HG03095 (cell line): ENCODE data around the gene RSKR.
"Not testable (repeated sequence)": the region's sequence is repeated elsewhere in the genome, so short reads cannot be mapped to it uniquely, and the experiment has no call there.

Source experiments
- ATAC-seq: cut with Tn5 transposase; IDR thresholded peaks from one replicate; pipeline ENCODE4 v1.9.1; 2021; ENCODE audit warnings: moderate library complexity; ENCODE audit not compliant: unreplicated experiment

Gene RSKR

DNA sequence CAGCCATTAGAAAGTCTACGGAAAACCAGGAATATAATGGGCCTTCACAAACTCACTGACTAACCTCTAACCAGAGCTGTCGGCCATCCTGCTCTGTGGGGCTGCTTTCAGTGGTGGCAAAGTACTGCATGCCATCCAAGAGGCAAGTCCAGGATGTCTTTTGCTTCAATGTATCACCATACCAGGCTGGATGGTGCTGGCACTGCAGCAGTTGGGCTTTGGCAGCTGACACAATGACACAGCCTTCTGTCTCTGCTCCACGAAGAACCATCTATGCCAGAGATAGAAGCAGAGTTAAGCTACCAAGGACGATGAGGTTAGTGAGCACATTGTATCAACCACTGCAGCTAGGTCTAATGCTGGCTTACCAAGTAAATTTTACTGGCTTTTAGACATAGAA, 9.7 kb upstream of the RSKR start:
- ATAC-seq, result no peak

DNA sequence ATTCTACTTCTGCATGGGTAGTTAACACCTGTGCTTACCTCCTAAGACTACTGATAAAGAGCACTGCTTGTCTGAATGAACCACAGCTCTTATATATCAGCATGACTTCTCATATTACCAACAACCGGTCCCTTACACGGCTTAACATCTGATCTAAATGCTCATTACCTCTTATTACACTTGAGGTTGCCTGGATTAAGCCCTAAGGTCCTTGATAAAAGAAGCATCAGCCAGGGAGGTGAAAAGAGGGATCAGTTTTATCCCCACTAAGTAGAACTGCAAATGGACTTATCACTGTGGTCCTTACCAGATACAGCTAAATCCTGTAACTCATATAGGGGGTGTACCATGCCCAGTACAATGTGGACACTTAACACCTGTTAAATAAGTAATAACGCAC, 8.2 kb upstream of the RSKR start:
- ATAC-seq, result no peak

DNA sequence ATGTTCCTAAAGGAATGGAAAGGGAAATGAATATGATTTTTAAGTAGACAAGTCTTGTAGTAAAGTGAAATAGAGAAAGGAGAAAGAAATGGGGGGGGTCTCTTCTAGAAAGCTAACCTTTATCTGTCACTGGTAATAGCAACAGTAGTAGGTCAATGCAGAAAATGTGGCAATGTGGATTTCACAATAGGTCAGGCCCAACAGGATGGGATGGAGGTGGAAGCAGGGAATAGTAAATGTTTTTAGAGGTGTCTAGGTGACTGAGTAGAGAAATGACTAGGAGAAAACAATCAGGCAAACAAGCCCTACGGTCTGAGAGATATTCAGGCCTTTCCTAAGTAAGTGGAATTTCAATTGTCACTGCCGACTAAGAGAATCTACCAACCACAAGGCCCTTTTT, 6.0 kb upstream of the RSKR start:
- ATAC-seq, result no peak

GRCh38 chr17:28618464-28618863, 4.5 kb upstream of the RSKR start:
- no peak for ATAC-seq

GRCh38 chr17:28616281-28616680, 2.3 kb upstream of the RSKR start:
- no peak for ATAC-seq

GRCh38 chr17:28615260-28615940, 1.4 kb upstream of the RSKR start:
- ATAC-seq, result no peak

DNA sequence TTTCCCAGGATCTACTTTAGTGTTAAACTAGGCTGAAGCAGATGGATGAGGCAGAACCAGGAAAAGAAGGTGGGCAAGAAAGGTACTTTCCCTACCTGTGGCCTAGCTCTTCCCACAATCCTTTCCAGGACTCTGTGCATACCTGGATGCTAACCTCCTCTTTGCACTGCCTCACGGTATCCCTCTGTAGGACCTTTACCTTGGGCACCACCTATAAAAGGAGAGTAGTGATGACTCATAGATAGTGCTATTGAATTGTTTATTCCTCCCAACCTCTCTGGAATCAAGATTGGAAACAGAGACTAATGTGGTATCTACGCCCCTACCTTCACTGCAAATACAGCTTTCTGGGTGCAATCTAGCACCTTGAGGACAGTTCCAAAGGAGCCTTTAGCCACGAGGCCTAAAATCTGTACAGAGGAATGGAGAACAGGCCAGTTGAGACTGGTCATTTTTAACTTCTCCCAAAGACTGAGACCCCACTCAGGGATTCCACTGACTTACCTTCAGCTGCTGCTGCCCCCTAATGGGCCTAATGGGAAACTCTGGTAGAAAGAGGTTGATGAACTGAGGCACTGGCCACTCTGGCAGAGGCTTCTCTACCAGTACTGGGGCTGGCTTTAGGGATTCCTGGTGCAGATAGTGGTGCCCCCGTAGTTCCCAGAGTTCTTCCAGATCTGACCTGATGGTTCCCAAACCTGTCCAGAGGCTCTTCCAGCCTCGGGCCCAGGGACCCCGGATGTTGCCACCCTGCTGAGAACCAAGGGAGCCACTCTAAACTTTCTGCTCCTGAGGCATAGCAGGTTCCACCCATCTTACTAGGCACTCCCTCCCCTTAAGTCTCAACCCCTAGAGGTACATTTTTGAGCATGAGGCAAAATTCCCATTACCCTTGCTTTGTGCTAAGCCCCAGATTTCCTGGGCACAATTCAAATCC, 781 bp downstream of the RSKR start:
- no peak for ATAC-seq

- ATAC-seq, result no peak
Measured at GRCh38 chr17:28612531-28612930, 1.5 kb downstream of the RSKR start.

DNA sequence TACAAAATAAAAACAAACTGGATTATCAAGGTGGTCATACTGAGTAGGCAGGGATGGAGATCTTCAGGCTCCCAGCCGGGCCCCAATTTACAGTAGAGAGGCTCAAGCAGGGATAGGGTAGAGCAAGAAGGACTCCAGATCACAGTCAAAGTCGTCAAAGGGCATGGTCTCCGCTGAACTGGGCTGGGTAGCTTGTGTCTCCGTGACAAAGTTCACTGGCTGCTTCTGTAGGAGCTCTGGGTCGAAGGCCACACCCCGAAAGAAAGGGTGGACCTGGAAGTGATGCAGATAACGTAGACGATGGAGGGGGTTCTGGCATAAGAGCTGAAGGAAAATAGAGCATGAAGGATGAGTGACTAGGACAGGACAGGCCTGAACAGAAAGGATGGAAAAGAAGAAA, 3.6 kb downstream of the RSKR start:
- ATAC-seq, result no peak

GRCh38 chr17:28604031-28604430, 10.0 kb downstream of the RSKR start:
- ATAC-seq, result not testable (repeated sequence)

- peak; percentile 37 for ATAC-seq
Measured at GRCh38 chr17:28599311-28600184, 14.4 kb downstream of the RSKR start.

DNA sequence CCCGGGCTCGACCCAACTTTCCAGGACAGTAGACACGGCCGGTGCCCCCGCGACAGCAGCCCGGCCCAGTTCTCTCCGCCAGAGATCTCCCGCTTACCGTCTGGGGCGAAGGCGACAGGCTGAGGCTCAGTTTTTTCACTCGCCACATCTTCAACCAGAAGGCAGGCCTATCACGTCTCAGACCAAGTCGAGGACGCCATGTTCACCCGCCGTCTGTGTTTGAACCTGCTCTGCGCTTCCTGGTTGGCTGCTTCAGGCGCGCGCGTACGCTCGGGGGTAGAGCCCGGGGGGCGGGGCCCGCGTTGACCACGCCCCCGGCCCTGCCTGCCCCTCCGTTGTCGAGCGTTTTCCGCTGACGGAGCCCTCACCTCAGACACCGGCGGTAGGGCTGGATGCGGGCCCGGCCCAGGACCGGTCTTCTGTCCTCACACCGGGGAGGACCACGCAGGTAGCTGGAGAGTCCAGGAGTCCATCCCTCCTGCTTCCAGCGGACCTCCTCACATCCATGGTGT, 15.1 kb downstream of the RSKR start, which contains the start of gene SPAG5:
Gene SPAG5, minus strand, starts transcription at position 227 of the 512 bp plus-strand sequence. Its CDS starts 79 bp downstream, at position 148.
- ATAC-seq, result peak; percentile 78

DNA sequence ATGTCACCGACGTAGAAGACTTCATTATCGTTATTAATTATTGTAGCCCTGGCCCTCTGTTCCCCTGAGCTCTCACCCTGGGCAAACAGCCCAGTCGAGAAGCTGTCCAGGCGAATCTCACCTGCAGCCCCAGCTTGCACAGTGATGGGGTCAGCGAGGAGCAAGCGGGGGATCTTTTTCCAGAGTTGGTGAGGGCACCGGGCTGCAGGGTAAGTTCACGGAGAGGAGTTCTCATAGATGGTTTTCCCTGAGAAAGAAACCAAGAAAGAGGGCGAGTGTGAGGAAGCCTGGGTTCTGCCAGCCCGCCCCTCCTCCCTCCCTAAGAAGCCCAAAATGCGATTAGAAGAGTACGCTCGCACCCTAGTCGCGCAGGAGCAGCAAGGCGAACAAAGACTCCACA, 15.6 kb downstream of the RSKR start:
- ATAC-seq, result no peak

DNA sequence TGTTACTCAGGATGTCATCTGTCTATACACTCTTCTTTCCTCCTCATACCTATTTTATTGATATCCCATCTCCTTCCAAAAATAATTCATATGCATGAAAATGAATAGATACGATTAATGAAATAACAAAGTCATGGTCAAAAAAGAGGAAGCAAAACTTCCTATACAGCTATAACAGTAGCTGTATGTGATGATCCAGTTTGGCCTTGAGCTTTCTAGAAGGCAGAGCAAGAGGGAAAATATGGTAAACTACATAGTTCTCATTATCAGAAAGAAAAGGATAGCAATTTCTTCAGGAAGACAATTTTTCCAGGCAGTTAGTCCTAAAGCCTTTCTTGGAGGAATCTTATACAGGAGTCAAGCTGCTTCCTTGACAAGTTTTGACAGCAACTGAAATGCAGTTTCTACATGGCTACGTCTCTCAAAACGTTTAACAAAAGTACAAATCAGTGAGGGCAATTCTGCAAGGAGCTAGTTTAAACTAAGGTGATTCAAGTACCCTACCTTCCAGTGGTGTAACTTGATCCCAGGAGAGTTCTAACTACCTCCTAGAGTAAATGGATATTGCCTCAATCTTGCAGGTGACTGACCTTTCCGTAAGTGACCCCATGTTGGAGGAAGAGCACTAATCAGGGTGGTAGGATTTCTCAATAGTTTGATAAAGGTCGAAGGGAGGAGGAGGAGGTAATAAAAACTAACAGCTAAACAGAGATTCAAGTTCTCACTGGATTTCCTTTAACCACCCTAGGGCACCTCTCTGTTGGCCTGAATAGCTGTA, 16.2 kb downstream of the RSKR start:
- ATAC-seq, result no peak

- ATAC-seq, result no peak
Measured at GRCh38 chr17:28592260-28592659, 21.7 kb downstream of the RSKR start.

- no peak for ATAC-seq
Measured at GRCh38 chr17:28585851-28586250, 28.1 kb downstream of the RSKR start.

- ATAC-seq, result no peak
Measured at GRCh38 chr17:28584434-28584833, 29.6 kb downstream of the RSKR start.

DNA sequence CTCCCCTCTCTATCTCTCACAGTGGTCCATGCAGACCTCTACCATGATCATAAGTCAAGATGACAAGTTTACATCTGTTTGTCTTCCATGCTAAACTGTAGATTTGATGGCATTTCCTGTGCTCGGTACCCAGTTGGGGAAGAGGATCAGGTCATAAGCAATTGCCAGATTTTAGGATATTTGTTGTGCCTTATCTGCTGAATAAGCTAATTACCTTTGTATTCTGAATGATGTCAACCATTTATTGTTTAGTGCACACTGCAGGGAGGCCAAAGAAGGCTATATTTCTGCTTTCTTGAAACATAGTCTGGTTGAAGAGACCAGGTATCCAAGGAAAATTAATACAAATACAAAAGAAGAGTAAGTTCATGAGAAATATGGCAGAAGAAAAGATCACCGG, 31.5 kb downstream of the RSKR start:
- no peak for ATAC-seq

- no peak for ATAC-seq
Measured at GRCh38 chr17:28580959-28581358, 33.0 kb downstream of the RSKR start.

DNA sequence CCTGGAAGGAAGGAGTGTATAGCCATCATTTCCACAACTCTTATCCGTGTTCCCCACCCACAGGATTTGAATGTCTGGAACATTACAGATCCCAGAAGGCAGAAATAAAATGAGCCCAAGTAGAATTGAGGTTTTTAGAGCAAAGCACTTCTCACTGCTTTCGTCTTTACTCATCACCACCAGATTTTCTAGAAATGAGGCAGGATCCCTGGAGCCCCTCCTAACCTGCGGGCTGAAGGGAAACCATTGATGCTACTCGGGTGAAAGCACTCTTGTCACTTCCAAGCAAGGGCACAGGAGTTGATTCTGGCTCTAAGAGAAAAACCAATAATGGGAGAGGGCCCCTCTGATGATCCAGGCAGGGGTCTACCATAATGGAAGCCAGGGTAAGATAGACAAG, 34.5 kb downstream of the RSKR start:
- no peak for ATAC-seq
